Mucosa of rectum (tissue), 2 donors: ENCODE measurements around the gene ALOX5AP.
A peak's percentile ranks its signal among the peaks of the same experiment; 100 is the strongest.

Experiments used
- H3K27ac ChIP-seq, 2 donors: one replicate each; pipeline ENCODE4 v1.7.0; 2013; ENCODE audit warnings: inconsistent platforms in 2 of 2, low read depth in 2 of 2, low read length in 2 of 2
- H3K27me3 ChIP-seq, 2 donors: one replicate each; pipeline ENCODE4 v1.7.0; 2013; ENCODE audit warnings: low read length in 2 of 2; ENCODE audit not compliant: control insufficient read depth in 2 of 2, insufficient read depth in 2 of 2
- H3K36me3 ChIP-seq, 2 donors: one replicate each; pipeline ENCODE4 v1.7.0; 2013; ENCODE audit warnings: low read length in 2 of 2; ENCODE audit not compliant: control insufficient read depth in 2 of 2, insufficient read depth in 2 of 2
- H3K4me1 ChIP-seq, 2 donors: one replicate each; pipeline ENCODE4 v1.7.0; 2013; ENCODE audit warnings: low read length in 2 of 2, mild to moderate bottlenecking in 1 of 2; ENCODE audit not compliant: control insufficient read depth in 2 of 2, insufficient read depth in 2 of 2
- H3K4me3 ChIP-seq, 2 donors: one replicate each; pipeline ENCODE4 v1.7.0; 2013; ENCODE audit warnings: low read length in 2 of 2
- H3K9ac ChIP-seq, 2 donors: one replicate each; pipeline ENCODE4 v1.7.0; 2013; ENCODE audit warnings: low read length in 2 of 2, low read depth in 1 of 2, mild to moderate bottlenecking in 1 of 2
- H3K9me3 ChIP-seq, 2 donors: one replicate each; pipeline ENCODE4 v1.7.0; 2013; ENCODE audit warnings: low read length in 2 of 2; ENCODE audit not compliant: control insufficient read depth in 2 of 2
- donor health status: healthy.
- donor health status: Normal muscosa, but diverticular disease.

ALOX5AP gene

DNA sequence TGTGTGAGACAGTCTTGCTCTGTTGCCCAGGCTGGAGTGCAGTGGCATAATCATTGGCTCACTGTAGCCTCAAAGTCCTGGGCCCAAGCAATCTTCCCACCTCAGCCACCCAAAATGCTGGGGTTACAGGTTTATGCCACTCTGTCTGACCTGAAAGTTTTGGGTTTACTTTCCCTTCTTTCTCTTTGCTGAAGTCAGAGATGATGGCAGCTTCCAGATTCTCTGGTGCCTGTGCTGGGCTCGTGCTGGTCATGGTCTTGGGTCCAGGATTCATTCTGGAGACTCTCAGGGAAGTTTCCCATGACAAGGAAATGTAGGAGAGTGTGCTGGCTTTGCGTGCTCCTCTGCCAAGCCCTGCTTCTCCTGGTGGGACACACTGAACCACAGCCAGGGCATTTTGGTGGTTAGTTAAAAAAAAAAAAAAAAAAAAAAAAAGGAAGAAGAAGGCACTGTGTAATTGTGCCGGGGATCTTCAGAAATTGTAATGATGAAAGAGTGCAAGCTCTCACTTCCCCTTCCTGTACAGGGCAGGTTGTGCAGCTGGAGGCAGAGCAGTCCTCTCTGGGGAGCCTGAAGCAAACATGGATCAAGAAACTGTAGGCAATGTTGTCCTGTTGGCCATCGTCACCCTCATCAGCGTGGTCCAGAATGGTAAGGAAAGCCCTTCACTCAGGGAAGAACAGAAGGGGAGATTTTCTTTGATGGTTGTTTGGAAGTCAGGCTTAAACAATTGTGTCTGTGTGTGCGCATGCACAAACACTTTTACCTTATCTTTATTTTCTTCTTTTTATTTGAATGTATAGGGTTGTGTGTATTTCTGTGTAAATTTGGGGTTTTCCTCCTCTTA, at the start of gene ALOX5AP:
ALOX5AP (plus strand) TSS at position 519 of the 847 bp plus-strand sequence; CDS start at position 582, 63 bp downstream.
- Histone ChIP-seq H3K4me3 (peak within 1 kb of the TSS in 1 of 2 donors; percentile 66), H3K4me1 (peaks cover under 1 to 5% of the 10 kb centered on the region in 2 donors), H3K9ac (peak within 1 kb of the TSS; percentile 9 to 41)

GRCh38 chr13:30685987-30686386, 49.4 kb upstream of the ALOX5AP start:
- H3K27ac ChIP-seq = peak overlapping the region; percentile 64 to 79
- H3K27me3 ChIP-seq = no peaks in the 10 kb centered on the region
- H3K36me3 ChIP-seq = no peaks in the 10 kb centered on the region
- no peaks in the 10 kb centered on the region for H3K9me3 ChIP-seq
- peaks cover 15 to 16% of the 10 kb centered on the region in 2 donors for H3K4me1 ChIP-seq
- no peak overlapping the region for H3K4me3 ChIP-seq
- H3K9ac ChIP-seq = no peak overlapping the region

More for the DNA sequence above, at the start of gene ALOX5AP:
- Histone ChIP-seq H3K27ac (peak within 1 kb of the TSS; percentile 18 to 25), H3K27me3 (no peaks in the 10 kb centered on the region), H3K36me3 (no peaks in the 10 kb centered on the region), H3K9me3 (no peaks in the 10 kb centered on the region)

DNA sequence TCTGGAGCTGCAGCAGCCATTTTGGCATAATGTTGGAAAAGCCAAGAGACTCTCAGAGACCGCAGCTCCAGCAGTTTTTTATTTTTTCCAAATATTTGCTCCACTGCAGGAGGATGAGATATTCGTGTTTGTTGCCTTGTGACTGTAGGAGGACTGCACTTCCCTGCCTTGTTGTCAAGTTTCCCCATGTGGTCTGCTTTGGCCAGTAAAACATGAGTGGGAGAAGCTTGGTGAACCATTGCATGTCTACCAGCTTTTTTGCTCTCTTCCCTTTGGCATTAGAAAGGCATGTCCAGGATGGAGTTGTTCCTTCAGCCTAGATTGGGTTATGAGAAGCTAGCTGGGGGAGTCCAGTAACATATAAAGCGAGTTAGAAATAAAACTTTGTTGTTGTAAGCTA, 47.7 kb upstream of the ALOX5AP start:
- H3K4me1 ChIP-seq = peaks cover 13 to 16% of the 10 kb centered on the region in 2 donors
- H3K36me3 ChIP-seq = no peaks in the 10 kb centered on the region
- no peaks in the 10 kb centered on the region for H3K27me3 ChIP-seq
- no peaks in the 10 kb centered on the region for H3K9me3 ChIP-seq
- H3K9ac ChIP-seq = no peak overlapping the region
- no peak overlapping the region for H3K4me3 ChIP-seq
- H3K27ac ChIP-seq = no peak overlapping the region

GRCh38 chr13:30689752-30690151, 45.6 kb upstream of the ALOX5AP start:
- H3K27ac ChIP-seq = peak overlapping the region; percentile 76 to 88
- peaks cover 13 to 16% of the 10 kb centered on the region in 2 donors for H3K4me1 ChIP-seq
- peak overlapping the region; percentile 50 to 56 for H3K9ac ChIP-seq
- peak overlapping the region in 1 of 2 donors; percentile 79 for H3K4me3 ChIP-seq
- H3K36me3 ChIP-seq = no peaks in the 10 kb centered on the region
- no peaks in the 10 kb centered on the region for H3K27me3 ChIP-seq
- no peaks in the 10 kb centered on the region for H3K9me3 ChIP-seq

GRCh38 chr13:30690282-30691188, 44.8 kb upstream of the ALOX5AP start:
- peak overlapping the region; percentile 61 to 79 for H3K4me3 ChIP-seq
- peak overlapping the region; percentile 76 to 88 for H3K27ac ChIP-seq
- H3K9me3 ChIP-seq = no peaks in the 10 kb centered on the region
- H3K27me3 ChIP-seq = no peaks in the 10 kb centered on the region
- no peaks in the 10 kb centered on the region for H3K36me3 ChIP-seq
- H3K4me1 ChIP-seq = peaks cover 13 to 14% of the 10 kb centered on the region in 2 donors
- H3K9ac ChIP-seq = peak overlapping the region; percentile 50 to 56

DNA sequence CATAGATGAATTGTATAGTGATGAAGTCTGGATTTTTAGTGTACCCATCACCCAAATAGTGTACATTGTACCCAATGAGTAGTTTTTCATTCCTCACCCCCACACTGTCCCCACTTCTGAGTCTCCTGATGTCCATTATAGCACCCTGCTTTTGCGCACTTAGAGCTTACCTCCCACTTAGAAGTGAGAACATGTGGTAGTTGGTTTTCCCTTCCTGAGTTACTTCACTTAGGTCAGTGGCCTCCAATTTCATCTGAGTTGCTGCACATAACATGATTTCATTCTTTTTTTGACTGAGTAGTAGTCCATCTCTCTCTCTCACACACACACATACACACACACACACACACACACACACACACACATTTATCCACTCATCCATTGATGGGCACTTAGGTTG, 43.2 kb upstream of the ALOX5AP start:
- no peak overlapping the region for H3K27ac ChIP-seq
- H3K4me1 ChIP-seq = peaks cover 7 to 13% of the 10 kb centered on the region in 2 donors
- H3K9me3 ChIP-seq = no peaks in the 10 kb centered on the region
- no peaks in the 10 kb centered on the region for H3K27me3 ChIP-seq
- H3K9ac ChIP-seq = no peak overlapping the region
- H3K4me3 ChIP-seq = no peak overlapping the region
- no peaks in the 10 kb centered on the region for H3K36me3 ChIP-seq

- Histone ChIP-seq H3K4me1 (peaks cover 4 to 10% of the 10 kb centered on the region in 2 donors), H3K27me3 (no peaks in the 10 kb centered on the region), H3K9ac (peak overlapping the region in 1 of 2 donors; percentile 10), H3K36me3 (no peaks in the 10 kb centered on the region), H3K27ac (peak overlapping the region in 1 of 2 donors; percentile 58), H3K4me3 (peak overlapping the region in 1 of 2 donors; percentile 23), H3K9me3 (no peaks in the 10 kb centered on the region)
Measured at GRCh38 chr13:30696278-30697176, 38.8 kb upstream of the ALOX5AP start.

DNA sequence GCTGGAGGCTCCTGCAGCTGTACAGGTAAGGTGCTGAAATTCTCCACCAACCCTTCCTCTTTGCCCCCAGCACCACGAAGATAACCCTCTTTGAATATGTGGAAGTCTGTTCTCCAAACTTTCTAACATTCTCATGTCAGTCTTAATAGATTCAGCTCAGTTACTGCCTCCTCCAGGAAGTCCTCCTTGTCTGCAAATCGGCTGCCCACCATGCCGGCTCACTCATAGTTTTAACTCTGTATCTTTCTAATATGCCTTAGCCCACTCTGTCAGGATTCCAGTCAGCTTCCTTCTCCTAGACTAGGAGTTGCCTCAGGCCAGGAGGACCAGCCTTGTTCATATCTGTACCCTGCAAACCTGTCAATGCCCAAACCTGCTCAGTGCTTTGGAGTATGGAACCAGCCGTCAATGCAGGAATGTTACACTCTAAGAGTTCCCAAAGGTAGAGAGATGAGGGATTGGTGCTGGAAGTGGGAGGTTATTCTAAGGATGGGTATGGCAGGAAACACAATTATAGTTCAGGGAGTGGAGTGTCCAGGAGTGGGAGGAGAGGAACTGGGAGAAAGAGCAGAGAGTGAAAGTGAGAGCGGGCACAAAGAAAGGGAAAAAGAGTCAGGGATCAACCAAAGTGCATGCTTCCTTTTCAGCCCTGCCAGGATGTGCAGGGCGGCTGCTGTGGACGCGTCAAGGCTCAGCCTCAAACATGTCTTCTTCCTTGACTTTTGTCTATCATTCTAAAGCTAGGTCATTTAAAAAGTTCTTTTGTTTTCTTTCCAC, 38.0 kb upstream of the ALOX5AP start:
- Histone ChIP-seq H3K9me3 (no peaks in the 10 kb centered on the region), H3K4me3 (peak overlapping the region in 1 of 2 donors; percentile 61), H3K36me3 (no peaks in the 10 kb centered on the region), H3K9ac (peak overlapping the region in 1 of 2 donors; percentile 9), H3K27me3 (no peaks in the 10 kb centered on the region), H3K27ac (peak overlapping the region; percentile 3 to 58), H3K4me1 (peaks cover 4 to 10% of the 10 kb centered on the region in 2 donors)

GRCh38 chr13:30697996-30698401, 37.3 kb upstream of the ALOX5AP start:
- H3K4me1 ChIP-seq = peaks cover 4 to 10% of the 10 kb centered on the region in 2 donors
- H3K36me3 ChIP-seq = no peaks in the 10 kb centered on the region
- no peaks in the 10 kb centered on the region for H3K9me3 ChIP-seq
- H3K4me3 ChIP-seq = peak overlapping the region in 1 of 2 donors; percentile 61
- H3K27ac ChIP-seq = peak overlapping the region; percentile 3 to 58
- H3K9ac ChIP-seq = peak overlapping the region in 1 of 2 donors; percentile 9
- H3K27me3 ChIP-seq = no peaks in the 10 kb centered on the region
